HG03378 (cell line): Measurements from ENCODE around the gene EFCAB14.
A peak's percentile ranks its signal among the peaks of the same experiment; 100 is the strongest.
"Not testable (repeated sequence)": the region's sequence is repeated elsewhere in the genome, so short reads cannot be mapped to it uniquely, and the experiment has no call there.

Experiments used
- ATAC-seq: cut with Tn5 transposase; IDR thresholded peaks from one replicate; pipeline ENCODE4 v1.9.1; 2021; ENCODE audit warnings: mild to moderate bottlenecking, moderate library complexity; ENCODE audit not compliant: unreplicated experiment

The EFCAB14 gene

GRCh38 chr1:46687921-46688509, 30.9 kb downstream of the EFCAB14 start:
- ATAC-seq = no peak

GRCh38 chr1:46687093-46687659, 31.7 kb downstream of the EFCAB14 start:
- ATAC-seq = no peak

GRCh38 chr1:46686255-46686654, 32.7 kb downstream of the EFCAB14 start:
- ATAC-seq = no peak

- ATAC-seq = no peak
Observed at GRCh38 chr1:46684670-46685069, 34.2 kb downstream of the EFCAB14 start.

GRCh38 chr1:46682064-46682463, 36.9 kb downstream of the EFCAB14 start:
- ATAC-seq = no peak

- ATAC-seq = no peak
Observed at GRCh38 chr1:46681333-46682034, 37.4 kb downstream of the EFCAB14 start.

GRCh38 chr1:46679789-46680573, 38.9 kb downstream of the EFCAB14 start:
- no peak for ATAC-seq

- ATAC-seq = no peak
Observed at GRCh38 chr1:46677339-46677738, 41.6 kb downstream of the EFCAB14 start.

GRCh38 chr1:46676531-46676930, 42.4 kb downstream of the EFCAB14 start:
- no peak for ATAC-seq

GRCh38 chr1:46675549-46676314, 43.2 kb downstream of the EFCAB14 start:
- peak; percentile 55 for ATAC-seq

GRCh38 chr1:46673749-46674182, 45.1 kb downstream of the EFCAB14 start:
- ATAC-seq = no peak

- ATAC-seq = no peak
Observed at GRCh38 chr1:46672696-46673095, 46.2 kb downstream of the EFCAB14 start.

- ATAC-seq = no peak
Observed at GRCh38 chr1:46671554-46671953, 47.4 kb downstream of the EFCAB14 start, which contains the start of gene TEX38. TEX38 (plus strand) TSS chr1:46671854; CDS start chr1:46671935, 81 bp downstream.

- no peak for ATAC-seq
Observed at GRCh38 chr1:46670134-46670533, 48.8 kb downstream of the EFCAB14 start.

GRCh38 chr1:46667782-46668760, 50.8 kb downstream of the EFCAB14 start, which contains the start of gene ATPAF1:
ATPAF1 (minus strand) TSS chr1:46668364; CDS start chr1:46668322, 42 bp downstream.
- peak; percentile 73 for ATAC-seq

GRCh38 chr1:46665983-46666382, 52.9 kb downstream of the EFCAB14 start:
- no peak for ATAC-seq

GRCh38 chr1:46662919-46663318, 56.0 kb downstream of the EFCAB14 start:
- not testable (repeated sequence) for ATAC-seq

- peak; percentile 61 for ATAC-seq
Observed at GRCh38 chr1:46660116-46660515, 58.8 kb downstream of the EFCAB14 start.

- no peak for ATAC-seq
Observed at GRCh38 chr1:46659307-46659870, 59.5 kb downstream of the EFCAB14 start.
